Amygdala (tissue), 56 donors: ENCODE data around the gene SLC2A6.

Experiments used
- DNase-seq, 56 donors: peaks; one replicate each; lab custom pipeline; 2025; lab: John Stamatoyannopoulos, UW

SLC2A6 gene, protein sequence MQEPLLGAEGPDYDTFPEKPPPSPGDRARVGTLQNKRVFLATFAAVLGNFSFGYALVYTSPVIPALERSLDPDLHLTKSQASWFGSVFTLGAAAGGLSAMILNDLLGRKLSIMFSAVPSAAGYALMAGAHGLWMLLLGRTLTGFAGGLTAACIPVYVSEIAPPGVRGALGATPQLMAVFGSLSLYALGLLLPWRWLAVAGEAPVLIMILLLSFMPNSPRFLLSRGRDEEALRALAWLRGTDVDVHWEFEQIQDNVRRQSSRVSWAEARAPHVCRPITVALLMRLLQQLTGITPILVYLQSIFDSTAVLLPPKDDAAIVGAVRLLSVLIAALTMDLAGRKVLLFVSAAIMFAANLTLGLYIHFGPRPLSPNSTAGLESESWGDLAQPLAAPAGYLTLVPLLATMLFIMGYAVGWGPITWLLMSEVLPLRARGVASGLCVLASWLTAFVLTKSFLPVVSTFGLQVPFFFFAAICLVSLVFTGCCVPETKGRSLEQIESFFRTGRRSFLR

DNA sequence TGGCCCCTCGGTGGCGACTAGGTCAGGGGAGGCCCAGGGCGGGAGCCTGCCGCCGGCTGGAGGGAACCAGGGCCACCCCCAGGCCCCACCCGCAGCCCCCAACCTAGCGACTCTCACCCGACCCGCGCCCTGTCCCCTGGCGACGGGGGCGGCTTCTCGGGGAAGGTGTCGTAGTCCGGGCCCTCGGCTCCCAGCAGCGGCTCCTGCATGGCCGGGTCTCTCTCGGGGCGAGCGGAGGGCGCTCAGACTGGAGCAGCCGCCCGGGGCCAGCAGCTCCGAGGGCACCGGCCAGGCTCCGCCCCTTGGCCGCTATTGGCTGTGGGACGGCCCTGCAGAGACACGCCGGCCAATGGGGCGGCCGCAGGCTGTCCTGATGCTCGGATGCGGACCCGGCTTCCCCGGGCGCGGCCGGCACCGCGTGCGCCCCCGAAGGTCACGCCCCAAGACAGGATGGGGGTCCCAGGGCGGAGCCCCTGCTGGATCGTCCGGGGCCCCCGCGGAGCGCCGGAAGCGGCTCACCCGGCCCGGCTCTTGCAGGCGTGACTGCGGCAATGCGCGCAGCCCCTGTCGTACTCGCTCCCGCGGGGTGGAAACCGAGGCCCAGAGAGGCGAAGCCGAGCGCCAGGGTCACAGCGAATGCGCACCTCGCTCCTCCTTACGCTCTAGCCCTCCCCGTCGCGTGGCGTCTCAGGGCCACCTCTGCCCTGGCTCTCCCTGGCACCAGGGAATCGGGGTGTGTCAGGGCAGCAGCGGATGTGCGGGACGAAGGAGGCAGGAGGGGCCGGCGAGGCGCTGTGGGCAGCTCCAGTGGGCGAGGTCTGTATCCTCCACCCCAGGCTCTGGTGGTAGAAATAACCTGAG lies at the start of gene SLC2A6:
TSS of gene SLC2A6 (minus strand) at position 249 of the 861 bp plus-strand sequence. CDS start at position 209, 40 bp downstream.
- DNase-seq: peak; percentile 35 to 93 (median 73)

DNA sequence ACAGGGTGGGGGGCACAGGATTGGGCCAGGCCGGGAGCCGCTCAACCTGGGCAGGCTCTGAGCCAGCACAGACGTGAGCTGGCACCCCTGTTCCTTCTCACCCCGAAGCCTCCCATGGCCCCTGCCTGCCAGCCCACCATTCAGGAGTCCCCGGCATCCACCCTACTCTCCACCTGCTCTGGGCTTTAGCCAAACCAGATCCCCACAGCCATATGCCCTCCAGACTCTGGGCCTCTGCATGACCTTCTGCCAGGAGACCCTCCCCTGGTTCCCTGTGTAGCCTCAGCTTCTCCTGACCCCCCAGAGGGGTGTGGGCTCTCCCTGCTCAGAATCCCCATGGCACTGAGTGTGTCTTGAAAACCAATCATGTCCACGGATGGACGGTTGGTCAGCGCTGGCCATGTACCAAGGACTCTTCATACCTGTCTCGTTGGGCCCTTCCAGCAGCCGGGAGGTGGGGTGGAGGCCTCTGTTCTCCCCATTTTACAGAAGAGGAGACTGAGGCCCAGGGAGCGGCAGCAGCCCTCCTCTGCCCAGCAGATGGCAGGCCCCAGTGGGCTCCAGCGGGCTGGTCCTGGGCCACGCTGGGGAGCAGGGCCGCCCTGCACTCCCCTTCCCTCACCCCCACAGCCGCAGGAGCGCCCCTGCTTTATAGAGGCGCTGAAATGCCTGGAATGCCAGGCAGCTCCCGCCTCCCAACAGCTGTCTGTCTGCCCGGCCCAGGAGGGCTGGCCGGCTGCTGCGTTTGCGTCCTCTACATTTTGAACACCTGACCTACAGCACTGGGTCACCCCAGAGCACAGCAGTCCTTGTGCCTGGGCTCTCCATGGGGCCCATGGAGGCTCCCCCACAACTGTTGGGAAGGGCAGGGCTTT lies 49.3 kb upstream of the SLC2A6 start:
- no peak for DNase-seq

GRCh38 chr9:133527444-133527920 lies 48.6 kb upstream of the SLC2A6 start:
- DNase-seq: peak in 27 of 56 donors; percentile 15 to 66 (median 37)

DNA sequence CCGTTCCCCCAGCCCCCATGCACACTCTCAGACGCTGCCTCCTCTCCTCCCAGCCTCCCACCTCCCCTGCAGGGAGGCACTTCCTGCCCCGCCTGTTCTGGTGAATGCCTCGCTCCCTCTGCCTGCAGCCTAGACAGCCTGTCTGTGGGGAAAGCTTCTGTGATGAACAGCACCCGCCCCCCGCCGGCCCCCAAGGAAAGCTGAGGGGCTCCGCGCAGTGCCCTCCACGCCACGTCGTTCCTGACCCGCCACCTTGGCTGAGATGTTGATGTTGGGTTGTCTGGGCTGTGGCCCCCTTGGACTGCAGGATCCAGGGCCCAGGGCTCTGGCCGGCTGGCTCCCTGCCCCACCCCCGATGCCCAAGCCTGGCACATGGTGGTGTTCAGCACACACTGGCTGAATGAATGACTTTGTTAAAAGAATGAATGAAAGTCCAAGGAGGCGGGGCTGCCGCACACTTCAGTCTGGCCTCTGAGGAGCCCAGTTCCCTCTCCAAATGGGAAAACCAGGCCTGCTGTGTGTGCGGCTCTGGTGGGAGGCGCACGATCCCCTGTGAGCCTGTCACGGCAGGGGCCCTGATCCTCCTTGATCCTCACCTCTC lies 47.9 kb upstream of the SLC2A6 start:
- peak in 51 of 56 donors; percentile 23 to 88 (median 64) for DNase-seq

- DNase-seq: peak in 1 of 56 donors; percentile 31
Observed at GRCh38 chr9:133525677-133526076, 46.8 kb upstream of the SLC2A6 start.

- DNase-seq: no peak
Observed at GRCh38 chr9:133524679-133525228, 45.9 kb upstream of the SLC2A6 start, which contains the start of gene MYMK. Gene MYMK, minus strand, starts transcription at chr9:133524959. Its CDS starts 115 bp downstream, at chr9:133524844.

DNA sequence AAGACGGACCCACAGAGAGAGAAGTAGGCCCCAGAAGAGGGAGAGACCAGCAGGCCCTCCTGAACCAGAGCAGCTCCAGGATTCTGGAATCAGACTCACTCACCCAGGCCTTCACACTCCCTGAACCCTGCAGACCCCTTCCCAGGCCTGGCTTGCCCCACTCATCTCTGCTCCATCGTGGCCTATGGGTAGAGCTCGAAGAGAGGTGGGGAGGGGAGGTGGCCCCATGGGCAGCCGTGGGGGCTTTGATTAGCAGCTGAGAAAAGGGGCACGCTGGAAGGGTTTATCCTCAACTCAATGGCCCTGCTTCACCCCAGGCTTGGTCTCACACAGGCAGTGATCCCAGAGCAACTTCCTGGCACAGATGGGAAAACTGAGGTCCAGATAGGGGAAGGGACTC lies 45.2 kb upstream of the SLC2A6 start:
- DNase-seq: no peak

- DNase-seq: no peak
Observed at GRCh38 chr9:133523106-133523505, 44.2 kb upstream of the SLC2A6 start.

DNA sequence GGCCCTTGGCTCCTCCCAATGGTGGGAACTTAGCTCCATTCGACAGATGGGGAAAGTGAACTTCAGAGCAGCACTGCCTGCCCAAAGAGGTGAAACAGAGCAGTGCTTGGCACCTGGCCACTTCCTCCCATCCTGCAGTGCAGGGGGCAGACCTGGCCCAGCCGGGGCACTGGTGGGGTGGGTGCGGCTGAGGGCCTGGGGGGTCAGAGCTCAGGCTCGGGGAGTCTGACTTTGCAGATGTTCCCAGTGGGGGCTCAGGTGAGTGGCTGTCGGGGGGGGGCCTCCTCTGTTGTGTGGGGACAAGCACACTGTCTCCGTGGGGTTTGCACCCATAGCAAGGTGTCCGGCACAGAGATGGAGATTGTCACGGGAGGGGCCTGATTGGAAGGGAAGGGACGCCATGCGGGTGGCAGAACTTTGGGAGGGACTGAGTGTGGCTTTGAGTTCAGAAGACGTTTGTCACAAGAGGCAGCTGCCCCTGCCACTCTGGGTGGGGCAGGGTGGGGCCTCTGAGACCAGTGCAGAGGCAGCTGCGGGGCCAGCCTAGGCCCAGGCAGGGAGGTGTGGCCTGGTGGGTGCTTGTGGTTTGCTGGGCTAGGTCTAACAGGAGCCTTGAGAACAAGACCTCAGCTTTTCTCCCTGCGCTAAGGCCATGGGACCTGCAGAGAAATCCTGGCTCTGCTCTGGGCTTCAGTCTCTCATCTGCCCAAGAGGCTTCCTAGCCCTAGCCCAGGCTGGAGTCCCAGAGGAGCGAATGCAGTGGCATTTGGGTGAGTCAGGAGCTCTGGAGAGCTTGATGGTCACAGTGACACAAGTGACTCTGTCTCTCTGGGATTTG lies 43.4 kb upstream of the SLC2A6 start:
- no peak for DNase-seq

DNA sequence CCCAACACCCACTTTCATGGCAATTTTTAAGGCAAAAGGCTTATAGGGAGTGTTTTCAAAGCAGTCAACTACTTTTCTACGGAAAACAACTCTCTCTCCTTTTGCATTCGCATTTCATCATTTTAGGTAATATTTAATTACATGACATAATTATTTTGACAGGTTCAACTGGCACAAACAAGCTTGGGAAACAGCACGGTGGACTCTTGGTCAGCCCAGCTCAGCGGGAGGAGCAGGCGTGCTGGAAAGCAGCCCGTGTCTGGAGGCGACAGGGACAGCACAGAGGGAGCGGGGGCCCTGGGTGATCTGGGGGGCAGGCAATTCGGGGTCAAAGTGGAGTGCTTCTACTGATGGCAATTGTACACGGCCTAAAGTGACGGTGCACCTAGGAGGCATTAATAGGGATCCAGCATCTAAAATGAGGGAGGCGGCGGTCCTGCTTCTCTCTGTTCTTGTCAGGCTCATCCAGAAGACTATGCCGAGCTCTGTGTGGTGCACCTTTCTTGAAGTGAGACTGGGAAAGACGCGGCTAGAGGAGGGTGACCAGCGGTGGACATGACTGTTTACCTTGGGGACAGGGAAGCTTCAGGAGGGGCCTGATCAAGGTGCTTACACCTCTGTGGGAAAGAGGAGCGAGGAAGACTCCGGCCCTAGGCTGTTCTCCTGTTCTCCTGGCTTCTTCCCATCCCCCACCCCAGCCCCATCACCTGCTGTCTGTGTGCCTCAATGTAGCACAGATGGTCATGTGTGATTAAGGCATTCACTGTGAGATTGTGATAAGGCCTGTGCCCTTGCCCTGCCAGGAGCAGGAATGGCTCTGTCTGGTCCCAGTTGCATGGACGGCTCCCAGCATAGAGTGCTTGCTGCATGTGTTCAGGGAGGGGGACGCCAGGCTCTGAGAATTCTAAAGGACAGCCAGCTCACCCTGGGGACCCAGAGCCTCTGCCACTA lies 42.5 kb upstream of the SLC2A6 start:
- DNase-seq: peak in 26 of 56 donors; percentile 9 to 68 (median 46)

DNA sequence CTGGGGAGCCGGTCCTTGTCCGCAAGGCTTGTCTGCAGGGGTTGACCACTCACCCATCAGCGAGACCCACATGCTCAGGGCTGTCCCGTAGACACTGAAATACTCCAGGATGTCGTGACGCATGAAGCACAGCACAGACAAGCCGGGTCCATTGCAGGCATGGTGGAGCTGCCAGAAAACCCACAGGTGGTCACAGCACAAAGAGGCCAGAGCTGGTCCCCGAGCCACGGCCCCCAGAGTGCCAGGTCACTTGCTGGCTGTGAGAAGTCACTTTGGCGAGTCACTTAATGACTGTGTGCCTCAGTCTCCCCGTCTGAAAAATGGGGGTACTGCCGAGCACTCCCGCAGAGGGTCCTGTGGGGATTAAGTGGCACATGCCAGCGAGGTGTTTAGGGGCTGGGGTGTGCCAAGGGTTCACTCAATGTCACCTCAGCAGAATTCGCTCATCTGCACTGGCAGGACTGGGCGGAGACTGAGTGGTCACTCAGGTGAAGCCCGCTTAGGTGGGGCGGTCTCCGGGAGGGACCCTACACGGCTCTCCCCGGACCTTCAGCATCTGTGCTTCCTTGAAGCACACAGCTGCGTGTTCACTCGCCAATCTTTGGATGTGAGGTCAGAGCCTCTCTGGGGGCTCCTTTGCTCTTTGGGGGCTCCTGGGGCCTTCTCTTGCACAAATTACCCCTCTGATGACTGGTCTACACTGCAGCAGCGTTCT lies 41.4 kb upstream of the SLC2A6 start:
- no peak for DNase-seq

DNA sequence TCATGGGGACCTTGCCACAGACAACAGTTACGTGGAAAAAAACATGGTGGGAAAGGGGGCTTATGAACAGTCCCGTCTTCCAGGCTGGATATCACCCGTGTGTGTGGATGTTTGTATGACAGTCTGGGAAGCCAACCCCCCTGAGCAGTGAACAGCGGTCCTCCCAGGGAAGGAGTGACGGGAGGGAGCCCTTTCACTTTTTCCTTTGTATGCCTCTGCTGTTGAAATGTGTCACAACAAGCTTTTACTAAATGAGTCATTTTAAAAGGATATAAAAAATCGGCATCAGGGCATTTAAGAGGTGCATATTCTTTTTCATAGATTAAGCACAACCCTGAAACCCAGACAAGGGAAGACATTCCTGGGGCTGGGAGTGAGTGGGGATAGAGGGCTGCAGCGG lies 40.8 kb upstream of the SLC2A6 start:
- DNase-seq: no peak

DNA sequence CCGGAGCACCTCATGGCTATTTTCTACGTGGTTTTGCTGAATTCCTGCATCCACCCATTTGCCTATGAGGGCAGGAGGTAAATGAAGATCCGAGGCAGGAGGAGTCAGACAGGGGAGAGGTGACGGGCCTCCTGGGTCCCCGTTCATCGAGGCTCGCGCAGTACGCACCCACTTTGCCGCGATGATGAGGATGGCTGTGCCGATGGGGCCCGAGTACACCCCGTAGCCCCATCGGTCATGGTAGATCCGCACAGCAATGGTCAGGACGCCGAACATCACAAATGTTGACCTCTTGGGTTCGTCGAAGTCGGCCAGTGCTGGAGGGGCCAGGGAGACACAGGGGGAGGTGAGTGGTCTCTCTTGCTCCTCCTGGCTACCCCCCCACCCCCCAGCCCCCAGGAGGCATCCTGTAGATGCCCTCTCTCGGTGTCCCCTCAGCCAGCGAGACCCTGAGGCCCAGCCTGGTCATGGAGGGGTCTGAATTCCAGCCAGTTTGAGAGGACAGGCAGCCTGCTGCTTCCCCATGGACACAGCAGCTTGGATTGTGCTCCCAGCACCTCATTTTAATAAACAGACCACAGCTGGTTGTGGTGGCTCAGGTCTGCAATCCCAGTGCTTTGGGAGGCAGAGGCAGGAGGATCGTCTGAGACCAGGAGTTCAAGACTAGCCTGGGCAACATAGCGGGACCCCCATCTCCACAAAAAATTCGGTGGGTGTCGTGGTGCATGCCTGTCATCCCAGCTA lies 40.0 kb upstream of the SLC2A6 start:
- DNase-seq: no peak

GRCh38 chr9:133518200-133518599 lies 39.3 kb upstream of the SLC2A6 start:
- no peak for DNase-seq

DNA sequence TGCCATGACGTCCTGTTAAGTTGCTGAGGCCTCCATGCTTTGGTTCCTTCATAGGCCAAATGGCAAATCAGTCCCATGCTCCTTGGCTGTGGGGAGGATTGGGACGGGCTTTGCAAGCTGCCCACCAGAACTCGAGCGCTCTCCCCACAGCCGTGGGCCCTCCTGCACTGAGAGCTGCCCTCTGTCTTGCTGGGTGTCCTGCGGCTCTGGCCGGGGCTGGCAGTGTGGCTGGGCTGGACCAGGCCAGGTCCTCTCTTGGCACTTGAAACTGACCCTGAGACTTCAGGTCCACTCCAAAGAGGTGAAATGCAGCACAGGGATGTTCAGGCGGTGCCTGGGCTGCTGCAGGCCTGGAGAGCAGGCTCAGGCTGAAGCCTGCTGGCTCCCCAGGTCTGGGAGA lies 38.8 kb upstream of the SLC2A6 start:
- DNase-seq: no peak

GRCh38 chr9:133516961-133517350 lies 38.1 kb upstream of the SLC2A6 start:
- DNase-seq: no peak
